NCI-H2196 treated with DMSO at 0.1 percent for 48 hours (cell line): ENCODE measurements around the gene SLC44A4.
"Not testable (repeated sequence)": the region's sequence is repeated elsewhere in the genome, so short reads cannot be mapped to it uniquely, and the experiment has no call there.

Experiments used
- DNase-seq: peaks from one replicate; lab custom pipeline; 2025; ENCODE audit not compliant: unreplicated experiment; lab: John Stamatoyannopoulos, UW

Gene SLC44A4

GRCh38 chr6:31880616-31881015 lies 1.8 kb upstream of the SLC44A4 start:
- DNase-seq: no peak

GRCh38 chr6:31879901-31880300 lies 1.1 kb upstream of the SLC44A4 start:
- DNase-seq: no peak

- DNase-seq: no peak
These were observed 346 bp upstream of the SLC44A4 start for GRCh38 chr6:31879143-31879542.

GRCh38 chr6:31878222-31878621 lies 575 bp downstream of the SLC44A4 start:
- DNase-seq: no peak

- peak; percentile 38 for DNase-seq
These were observed 1.1 kb downstream of the SLC44A4 start for GRCh38 chr6:31877651-31878161.

GRCh38 chr6:31877125-31877650 lies 1.6 kb downstream of the SLC44A4 start:
- DNase-seq: no peak

GRCh38 chr6:31876357-31876756 lies 2.4 kb downstream of the SLC44A4 start:
- no peak for DNase-seq

GRCh38 chr6:31875877-31876276 lies 2.9 kb downstream of the SLC44A4 start:
- DNase-seq: no peak

- DNase-seq: no peak
These were observed 3.8 kb downstream of the SLC44A4 start for GRCh38 chr6:31874836-31875572.

- DNase-seq: no peak
These were observed 4.6 kb downstream of the SLC44A4 start for GRCh38 chr6:31874084-31874670.

- DNase-seq: no peak
These were observed 7.6 kb downstream of the SLC44A4 start for GRCh38 chr6:31871046-31871659.

- no peak for DNase-seq
These were observed 8.3 kb downstream of the SLC44A4 start for GRCh38 chr6:31870385-31870921.

GRCh38 chr6:31869343-31869742 lies 9.5 kb downstream of the SLC44A4 start:
- no peak for DNase-seq

GRCh38 chr6:31868658-31868971 lies 10.2 kb downstream of the SLC44A4 start:
- not testable (repeated sequence) for DNase-seq

GRCh38 chr6:31865205-31866118 lies 13.3 kb downstream of the SLC44A4 start:
- no peak for DNase-seq

GRCh38 chr6:31864818-31865204 lies 14.0 kb downstream of the SLC44A4 start:
- no peak for DNase-seq

- DNase-seq: not testable (repeated sequence)
These were observed 14.7 kb downstream of the SLC44A4 start for GRCh38 chr6:31864123-31864562.

GRCh38 chr6:31862344-31863235 lies 16.2 kb downstream of the SLC44A4 start, which contains the start of gene NEU1:
NEU1 (minus strand) TSS chr6:31862821; CDS start chr6:31862776, 45 bp downstream.
- peak; percentile 99 for DNase-seq

- DNase-seq: no peak
These were observed 16.9 kb downstream of the SLC44A4 start for GRCh38 chr6:31861919-31862343.
